ENCODE measurements around the gene WTIP. TPM values are rescaled to one million over a fixed set of nuclear protein-coding genes. Genes with fewer than 3 reads are reported as not detected.
"Not testable (repeated sequence)": the region's sequence is repeated elsewhere in the genome, so short reads cannot be mapped to it uniquely, and the experiment has no call there.

The WTIP gene
- total and polyA plus RNA-seq, 2 donors from 2014 or later = 15.5 to 22.3 TPM

DNA sequence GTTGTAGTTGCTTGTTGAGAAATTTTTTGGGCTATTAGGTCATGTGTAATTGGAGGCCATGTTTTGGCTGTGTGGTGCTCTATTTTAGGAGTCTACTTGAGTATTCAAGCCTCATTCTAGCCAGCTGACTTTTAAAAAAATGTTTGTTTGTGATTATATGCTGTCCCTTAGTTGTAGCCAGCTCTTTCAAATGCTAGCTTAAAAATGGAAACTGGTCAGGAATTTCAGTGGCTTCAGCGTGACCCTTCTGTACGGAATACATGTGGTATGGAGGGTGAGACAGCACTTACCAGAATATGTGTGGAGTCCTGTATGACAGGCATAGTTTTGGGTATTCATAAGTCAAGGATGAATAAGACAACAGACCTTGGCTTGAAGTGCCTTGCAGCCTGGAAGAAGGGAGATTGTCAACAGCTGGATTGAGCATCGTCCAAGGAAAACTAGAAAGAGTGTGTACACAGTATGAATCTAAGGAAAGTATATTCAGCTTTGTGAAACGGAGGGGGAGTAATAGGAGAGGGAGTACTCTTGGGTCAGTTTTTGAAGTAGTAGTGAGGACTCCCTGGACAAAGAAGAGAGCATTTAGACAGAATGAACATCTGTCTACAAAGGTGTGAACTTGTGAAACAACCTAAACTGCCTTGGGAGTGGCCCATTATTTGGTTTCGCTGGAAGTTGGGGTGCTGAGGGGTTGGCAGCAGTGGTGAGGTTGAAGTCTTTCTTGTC lies 20.0 kb upstream of the WTIP start:
- no peak for FAIRE-seq
- intact Hi-C loops (cut with DNase I) = no loop called here

DNA sequence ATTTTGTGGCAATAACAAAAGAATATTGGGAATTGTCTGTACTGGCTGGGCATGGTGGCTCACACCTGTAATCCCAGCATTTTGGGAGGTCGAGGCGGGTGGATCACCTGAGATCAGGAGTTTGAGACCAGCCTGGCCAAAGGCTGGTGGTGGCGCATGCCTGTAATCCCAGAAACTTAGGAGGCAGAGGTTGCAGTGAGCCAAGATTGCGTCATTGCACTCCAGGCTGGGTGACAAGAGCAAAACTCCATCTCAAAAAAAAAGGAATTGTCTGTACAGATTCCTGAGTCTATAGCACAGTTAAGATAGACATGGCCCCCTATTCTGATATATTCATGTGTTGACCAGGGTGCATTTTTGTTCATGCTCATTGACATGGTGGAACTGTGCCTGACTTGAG lies 16.8 kb upstream of the WTIP start:
- DNase-seq; H3K4me3 ChIP-seq (ENCODE audit: low read length in 3 of 3); H3K27me3 ChIP-seq (ENCODE audit: control insufficient read depth, insufficient read depth, low read length); FAIRE-seq; H3K9me3 ChIP-seq (ENCODE audit: control insufficient read depth in 2 of 3, insufficient read depth in 1 of 3, low read length in 3 of 3); intact Hi-C loops (cut with DNase I); H3K4me1 ChIP-seq (ENCODE audit: control insufficient read depth in 2 of 3, insufficient read depth in 2 of 3, low read depth in 1 of 3, low read length in 3 of 3); H3K27ac ChIP-seq (ENCODE audit: low read depth in 2 of 2, low read length in 2 of 2); H3K9ac ChIP-seq (ENCODE audit: low read length in 3 of 3): not testable (repeated sequence)
- peaks cover 26 to 51% (median 40%) of the 10 kb centered on the region in 3 donors for H3K36me3 ChIP-seq (ENCODE audit: control insufficient read depth in 2 of 3, insufficient read depth in 3 of 3, low read length in 3 of 3)

More for the DNA sequence above, 20.0 kb upstream of the WTIP start:
- no peak for TF ChIP-seq CTCF (IDR thresholded peaks at IDR 0.05; ENCODE audit: borderline replicate concordance, extremely low read depth, insufficient read depth)
- Histone ChIP-seq H3K9ac (ENCODE audit: low read length in 3 of 3) (no peak overlapping the region), H3K9me3 (ENCODE audit: control insufficient read depth in 2 of 3, insufficient read depth in 1 of 3, low read length in 3 of 3) (no peaks in the 10 kb centered on the region), H3K36me3 (ENCODE audit: control insufficient read depth in 2 of 3, insufficient read depth in 3 of 3, low read length in 3 of 3) (peaks cover 17 to 55% (median 40%) of the 10 kb centered on the region in 3 donors), H3K4me3 (ENCODE audit: low read length in 3 of 3) (no peak overlapping the region), H3K27ac (ENCODE audit: low read depth in 2 of 2, low read length in 2 of 2) (peak overlapping the region in 1 of 2 donors; percentile 13), H3K4me1 (ENCODE audit: control insufficient read depth in 2 of 3, insufficient read depth in 2 of 3, low read depth in 1 of 3, low read length in 3 of 3) (peaks cover 0 to 2% (median 0%) of the 10 kb centered on the region in 3 donors), H3K27me3 (ENCODE audit: control insufficient read depth, insufficient read depth, low read length) (no peaks in the 10 kb centered on the region)
- no peak for DNase-seq

DNA sequence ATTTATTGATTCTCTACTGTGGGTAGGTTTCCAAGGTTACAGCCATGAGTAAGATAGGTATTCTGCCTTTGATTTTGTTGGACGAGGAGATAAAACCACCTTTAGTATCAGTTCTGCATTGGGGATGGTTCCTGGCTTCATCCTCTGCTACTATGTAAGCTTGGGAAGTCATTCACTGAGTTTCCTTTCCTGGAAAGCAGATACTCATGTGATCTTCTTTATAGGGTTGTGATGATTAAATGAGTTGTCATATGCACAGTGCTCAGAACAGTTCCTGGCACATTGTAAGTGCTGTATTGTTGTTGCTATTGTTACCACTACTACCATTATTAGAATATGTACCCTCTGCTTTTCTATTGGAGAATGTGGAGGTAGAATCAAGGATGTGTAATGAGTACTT lies 13.1 kb upstream of the WTIP start:
- H3K9me3 ChIP-seq (ENCODE audit: control insufficient read depth in 2 of 3, insufficient read depth in 1 of 3, low read length in 3 of 3) = no peaks in the 10 kb centered on the region
- H3K4me1 ChIP-seq (ENCODE audit: control insufficient read depth in 2 of 3, insufficient read depth in 2 of 3, low read depth in 1 of 3, low read length in 3 of 3) = no peaks in the 10 kb centered on the region
- H3K27ac ChIP-seq (ENCODE audit: low read depth in 2 of 2, low read length in 2 of 2) = no peak overlapping the region
- intact Hi-C loops (cut with DNase I) = no loop called here
- peaks cover 14 to 36% (median 20%) of the 10 kb centered on the region in 3 donors for H3K36me3 ChIP-seq (ENCODE audit: control insufficient read depth in 2 of 3, insufficient read depth in 3 of 3, low read length in 3 of 3)
- no peak overlapping the region for H3K9ac ChIP-seq (ENCODE audit: low read length in 3 of 3)
- H3K27me3 ChIP-seq (ENCODE audit: control insufficient read depth, insufficient read depth, low read length) = no peaks in the 10 kb centered on the region
- no peak overlapping the region for H3K4me3 ChIP-seq (ENCODE audit: low read length in 3 of 3)
- TF ChIP-seq CTCF (IDR thresholded peaks at IDR 0.05; ENCODE audit: borderline replicate concordance, extremely low read depth, insufficient read depth) = no peak
- FAIRE-seq (no peak), DNase-seq (no peak)

DNA sequence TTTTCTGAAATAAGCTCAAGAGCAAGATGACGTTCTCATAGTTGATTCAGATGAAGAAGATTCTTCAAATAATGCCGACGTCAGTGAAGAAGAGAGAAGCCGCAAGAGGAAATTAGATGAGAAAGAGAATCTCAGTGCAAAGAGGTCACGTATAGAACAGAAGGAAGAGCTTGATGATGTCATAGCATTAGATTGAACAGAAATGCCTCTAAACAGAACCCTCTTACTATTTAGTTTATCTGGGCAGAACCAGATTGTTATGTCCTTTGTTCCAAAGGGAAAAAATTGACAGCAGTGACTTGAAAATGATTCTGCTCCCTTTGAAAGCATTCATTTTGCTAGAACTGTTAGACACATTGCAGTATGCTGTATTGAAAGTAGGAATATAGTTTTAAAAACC lies 12.5 kb upstream of the WTIP start:
- H3K27ac ChIP-seq (ENCODE audit: low read depth in 2 of 2, low read length in 2 of 2); H3K4me3 ChIP-seq (ENCODE audit: low read length in 3 of 3); intact Hi-C loops (cut with DNase I); H3K27me3 ChIP-seq (ENCODE audit: control insufficient read depth, insufficient read depth, low read length); FAIRE-seq; H3K9ac ChIP-seq (ENCODE audit: low read length in 3 of 3); H3K9me3 ChIP-seq (ENCODE audit: control insufficient read depth in 2 of 3, insufficient read depth in 1 of 3, low read length in 3 of 3); H3K4me1 ChIP-seq (ENCODE audit: control insufficient read depth in 2 of 3, insufficient read depth in 2 of 3, low read depth in 1 of 3, low read length in 3 of 3); DNase-seq: not testable (repeated sequence)
- peaks cover 14 to 30% (median 18%) of the 10 kb centered on the region in 3 donors for H3K36me3 ChIP-seq (ENCODE audit: control insufficient read depth in 2 of 3, insufficient read depth in 3 of 3, low read length in 3 of 3)

All from kidney (tissue), 14 donors.